Stimulated activated CD4-positive, alpha-beta T cell treated with anti-CD3 and anti-CD28 coated beads, TNF-alpha, amount 100 ng/mL, for 4 hours (primary cell): Measurements from ENCODE around the gene ROBO2.

ENCODE experiments used
- DNase-seq, 3 experiments: peaks; one replicate each; pipeline ENCODE4 v3.0.0-alpha.2; 2020; ENCODE audit warnings: low read depth in 3 of 3

ROBO2 gene

DNA sequence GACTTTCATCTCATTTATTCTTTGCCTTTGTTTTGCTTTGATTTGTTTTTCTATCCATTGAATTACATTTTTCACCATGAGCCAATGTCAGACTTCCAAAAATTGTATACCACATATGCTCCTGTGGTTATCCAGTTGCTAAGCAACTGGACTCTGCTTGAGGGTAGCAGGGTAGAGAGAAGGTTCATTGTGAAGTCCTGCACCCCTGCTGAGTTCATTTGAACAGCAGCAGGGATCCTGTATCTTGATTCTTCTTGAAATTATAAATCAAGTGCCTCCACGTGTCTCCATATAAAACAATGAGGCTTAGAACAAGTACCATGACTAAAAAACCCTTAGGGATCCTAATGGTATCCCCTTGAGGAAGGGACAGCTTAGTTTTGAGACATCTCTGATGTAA is 449.3 kb downstream of the ROBO2 start:
- no peak for DNase-seq

GRCh38 chr3:77491961-77492360 is 452.1 kb downstream of the ROBO2 start:
- DNase-seq = no peak

DNA sequence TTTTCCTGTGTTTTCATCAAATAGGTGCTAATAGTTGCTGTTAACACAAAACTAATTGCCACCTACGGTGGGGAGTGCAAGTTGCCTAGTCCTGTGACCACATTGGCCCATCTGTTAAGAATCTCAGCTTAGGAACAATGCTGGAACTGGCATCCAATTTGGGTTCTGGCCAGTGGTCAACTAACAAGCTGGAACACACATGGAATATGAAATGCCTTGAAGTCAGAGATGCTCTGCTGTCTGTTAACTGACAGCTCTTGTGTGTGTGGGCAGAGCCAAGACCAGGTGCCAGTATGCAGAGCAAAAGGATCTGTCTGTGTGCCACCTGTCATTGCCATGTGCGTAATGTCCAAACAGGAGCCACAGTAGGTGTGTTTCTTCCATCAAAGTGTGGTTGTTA is 460.8 kb downstream of the ROBO2 start:
- DNase-seq = no peak

DNA sequence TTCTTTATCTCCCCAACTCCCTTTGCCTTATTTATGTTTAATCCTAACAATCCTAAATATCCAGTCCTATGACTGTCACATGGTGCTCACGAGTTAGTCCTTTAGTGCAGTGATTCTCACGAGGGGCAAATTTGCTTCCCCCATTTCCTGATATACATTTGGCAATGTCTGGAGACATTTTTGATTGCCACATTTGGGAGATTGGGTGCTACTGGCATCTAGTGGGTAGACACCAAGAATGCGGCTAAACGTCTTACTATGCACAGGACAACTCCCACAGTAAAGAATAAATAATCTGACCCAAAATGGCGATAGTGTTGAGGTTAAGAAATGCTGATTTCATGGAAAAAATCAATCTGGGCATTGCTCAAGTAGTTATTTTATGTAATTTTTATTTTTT is 466.5 kb downstream of the ROBO2 start:
- no peak for DNase-seq

- no peak for DNase-seq
Observed at GRCh38 chr3:77513542-77513941, 473.6 kb downstream of the ROBO2 start.

- no peak for DNase-seq
Observed at GRCh38 chr3:77514766-77515165, 474.9 kb downstream of the ROBO2 start.

DNA sequence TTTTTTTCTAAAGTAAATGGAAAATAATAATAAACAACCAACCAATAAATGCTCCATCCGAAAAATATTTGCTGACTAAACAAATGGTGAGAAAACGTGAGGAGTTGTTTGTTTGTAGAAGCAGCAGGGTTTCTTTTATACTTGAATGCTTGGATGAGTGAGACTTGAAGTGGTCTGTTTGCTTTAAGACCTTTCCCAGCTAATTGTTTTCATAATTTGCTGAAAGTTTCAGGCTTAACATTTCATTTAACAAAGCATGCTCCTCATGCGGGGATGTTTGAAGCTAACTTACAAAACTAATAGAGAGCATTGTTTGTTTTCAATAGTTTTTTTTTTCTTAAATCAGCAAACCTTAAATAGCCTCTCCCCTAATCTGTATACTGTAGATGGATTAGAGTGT is 484.6 kb downstream of the ROBO2 start:
- no peak for DNase-seq

- DNase-seq = no peak
Observed at GRCh38 chr3:77524946-77525682, 485.2 kb downstream of the ROBO2 start.

DNA sequence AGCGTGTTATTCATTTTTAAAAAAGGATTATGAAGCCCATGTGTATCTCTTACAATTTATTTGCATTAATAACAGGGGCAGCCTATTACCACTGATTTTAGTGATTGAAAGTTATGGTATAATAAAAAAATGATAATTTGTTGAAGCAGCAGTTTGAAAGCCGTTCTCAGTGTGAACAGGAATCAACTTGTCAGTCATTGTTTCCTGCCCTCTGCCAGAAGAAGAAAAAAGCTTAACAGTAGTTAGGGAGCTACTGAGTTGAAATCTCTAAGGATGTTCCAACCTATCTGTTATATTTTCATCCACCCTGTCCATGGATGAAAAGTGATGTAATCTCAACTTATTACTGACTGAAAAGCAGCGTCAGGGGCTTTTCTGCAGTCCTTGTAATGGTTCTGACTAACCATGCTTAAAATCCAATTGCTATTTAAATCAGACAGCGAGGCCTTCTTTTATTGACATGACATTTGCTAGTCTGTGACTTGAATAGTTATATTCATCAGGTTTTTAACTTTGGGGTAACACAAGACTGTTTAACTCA is 486.7 kb downstream of the ROBO2 start:
- no peak for DNase-seq

DNA sequence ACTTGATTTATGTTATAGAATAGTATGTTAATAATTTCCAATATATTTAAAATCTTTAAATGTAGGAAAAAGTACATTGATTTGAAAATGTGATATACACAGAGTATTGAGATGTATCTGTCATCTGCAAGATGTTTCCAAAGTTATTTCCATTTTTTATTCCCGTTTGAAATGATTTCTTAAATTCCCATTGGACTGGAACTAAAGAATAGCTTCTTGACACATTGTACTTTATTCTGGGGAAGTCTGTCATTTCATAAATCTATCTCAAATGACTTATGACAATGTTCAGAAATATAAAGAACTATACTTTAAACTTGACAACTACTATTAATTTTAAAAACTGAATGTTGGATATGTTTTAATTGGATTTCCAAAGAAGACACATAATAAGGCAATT is 489.6 kb downstream of the ROBO2 start:
- DNase-seq = no peak

DNA sequence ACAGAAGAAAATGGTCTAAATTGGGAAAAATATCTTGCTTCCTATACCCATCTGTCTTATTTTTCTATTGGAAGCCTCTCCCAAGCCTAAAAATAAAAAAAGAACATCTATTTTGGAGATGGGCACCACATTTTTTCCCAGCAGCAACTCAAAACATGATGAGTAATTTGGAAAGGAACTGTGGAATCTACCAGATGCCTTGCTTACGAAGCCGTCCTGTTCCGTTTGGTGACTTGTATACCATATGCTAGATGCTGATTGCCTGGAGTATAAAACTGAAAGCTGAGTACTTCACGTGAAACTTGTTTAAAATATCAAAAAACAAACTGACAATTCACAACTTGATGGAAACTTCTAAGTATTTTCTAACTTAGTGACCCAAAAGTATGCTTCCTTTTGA is 491.0 kb downstream of the ROBO2 start:
- no peak for DNase-seq

GRCh38 chr3:77535116-77535515 is 495.2 kb downstream of the ROBO2 start:
- DNase-seq = no peak

DNA sequence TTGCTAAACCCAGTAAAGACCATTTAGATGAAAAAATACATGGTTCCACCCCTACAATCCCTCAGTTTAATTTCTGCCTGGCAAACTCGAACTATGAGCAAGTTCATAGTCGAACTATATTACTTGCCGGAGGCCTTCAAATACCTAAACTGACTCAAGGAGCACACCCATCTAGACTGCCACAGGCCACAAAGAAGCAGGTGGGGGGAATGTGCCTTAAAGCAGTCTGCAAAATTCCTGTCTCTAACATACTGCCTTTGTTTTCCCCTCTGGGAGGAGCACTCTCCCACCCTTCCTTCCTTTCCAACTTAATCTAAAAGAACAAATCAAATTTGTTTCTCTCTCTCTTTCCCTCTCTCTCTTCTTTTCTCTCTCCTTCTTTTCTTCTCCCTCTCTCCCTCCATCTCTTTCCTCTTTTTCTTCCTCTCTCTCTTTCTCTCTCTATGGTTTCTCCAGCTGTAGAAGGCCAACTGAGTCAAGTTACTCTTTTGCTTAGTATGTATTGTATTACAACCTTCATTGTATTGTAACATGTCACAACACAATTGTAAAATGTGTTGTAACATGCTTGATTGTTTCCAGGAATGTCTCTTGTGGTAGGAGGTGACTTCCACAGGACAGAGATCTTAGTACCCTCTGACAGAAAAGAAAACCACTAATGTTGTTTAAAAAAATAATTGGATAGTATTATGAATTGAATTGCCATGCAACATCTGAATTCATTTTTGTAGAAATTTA is 496.3 kb downstream of the ROBO2 start:
- DNase-seq = no peak

DNA sequence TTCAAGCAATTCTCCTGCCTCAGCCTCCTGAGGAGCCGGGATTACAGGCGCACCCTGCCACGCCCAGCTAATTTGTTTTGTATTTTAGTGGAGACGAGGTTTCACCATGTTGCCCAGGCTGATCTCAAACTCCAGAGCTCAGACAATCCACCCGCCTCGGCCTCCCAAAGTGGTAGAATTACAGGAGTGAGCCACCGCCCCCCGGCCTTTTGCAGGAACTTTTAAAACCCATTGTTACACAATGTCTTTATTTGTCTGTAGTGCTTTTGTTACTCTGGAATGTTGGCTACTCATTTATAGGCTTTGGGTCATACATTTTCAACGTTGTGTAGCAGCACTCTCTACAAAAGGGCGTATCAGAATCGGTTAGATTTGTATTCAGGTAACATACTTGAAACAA is 499.1 kb downstream of the ROBO2 start:
- no peak for DNase-seq

- DNase-seq = no peak
Observed at GRCh38 chr3:77539677-77540076, 499.8 kb downstream of the ROBO2 start.

GRCh38 chr3:77541203-77541922 is 501.5 kb downstream of the ROBO2 start:
- no peak for DNase-seq

GRCh38 chr3:77546246-77546645 is 506.3 kb downstream of the ROBO2 start:
- DNase-seq = no peak

- DNase-seq = no peak
Observed at GRCh38 chr3:77549034-77549433, 509.1 kb downstream of the ROBO2 start.

GRCh38 chr3:77553240-77553639 is 513.3 kb downstream of the ROBO2 start:
- DNase-seq = no peak

DNA sequence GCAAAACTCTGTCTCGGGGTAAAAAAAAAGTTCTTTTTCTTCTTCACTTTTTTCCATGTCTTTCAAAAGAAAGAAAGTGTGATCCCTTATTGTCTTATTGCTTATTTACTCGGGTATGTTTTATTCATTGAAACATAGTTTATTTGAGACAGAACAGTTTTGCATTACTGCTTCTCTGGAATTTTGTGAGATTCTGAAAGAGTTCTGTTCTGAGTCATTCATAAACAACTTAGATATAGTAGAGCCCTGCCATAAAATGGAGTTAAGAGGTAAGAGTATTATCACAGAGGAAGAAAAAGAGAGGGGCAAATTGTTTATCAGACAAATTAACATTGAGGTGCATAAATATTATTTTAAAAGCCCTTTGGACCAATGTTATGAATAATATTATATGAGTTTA is 522.2 kb downstream of the ROBO2 start:
- DNase-seq = no peak

DNA sequence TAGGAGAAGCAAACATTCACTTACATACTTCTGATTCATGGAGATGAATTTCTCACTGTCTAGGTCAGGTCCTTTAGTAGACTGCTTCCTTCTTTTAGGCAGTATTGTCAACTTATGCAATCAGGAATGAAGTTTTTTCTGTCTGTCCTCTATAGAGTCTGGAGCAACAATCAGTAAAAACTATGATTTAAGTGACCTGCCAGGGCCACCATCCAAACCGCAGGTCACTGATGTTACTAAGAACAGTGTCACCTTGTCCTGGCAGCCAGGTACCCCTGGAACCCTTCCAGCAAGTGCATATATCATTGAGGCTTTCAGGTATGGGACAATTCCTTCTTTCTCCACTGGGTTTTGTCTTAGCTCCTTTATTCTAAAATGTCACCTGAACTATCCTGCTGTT is 523.1 kb downstream of the ROBO2 start:
- DNase-seq = no peak

DNA sequence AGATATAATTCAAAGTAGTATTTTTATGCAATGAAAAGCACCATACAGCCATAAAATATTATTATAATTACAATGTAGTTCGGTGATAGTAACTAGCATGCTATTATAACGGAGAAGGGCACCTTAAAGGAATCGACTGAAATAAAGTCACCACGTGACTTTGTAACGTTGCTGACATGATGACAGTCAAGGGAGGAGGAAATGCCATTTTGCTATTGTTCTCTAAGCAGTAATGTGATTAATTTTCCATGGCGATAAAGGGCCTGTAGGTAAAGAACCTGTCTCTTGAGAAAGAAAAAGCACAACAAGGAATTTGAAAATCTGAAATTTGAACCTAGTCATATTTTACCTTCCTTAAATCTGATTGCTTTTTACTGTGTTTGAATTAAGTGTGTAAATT is 526.2 kb downstream of the ROBO2 start:
- DNase-seq = no peak
